GM21526 (cell line): ENCODE data around the gene TXN.

Experiments used
- ATAC-seq: cut with Tn5 transposase; IDR thresholded peaks from one replicate; pipeline ENCODE4 v1.9.1; 2021; ENCODE audit warnings: moderate library complexity; ENCODE audit not compliant: unreplicated experiment, low FRiP score

TXN gene

GRCh38 chr9:110256380-110257096 is at the start of gene TXN:
Gene TXN, minus strand, starts transcription at chr9:110256507. Its CDS starts 72 bp downstream, at chr9:110256435.
- ATAC-seq: peak; percentile 69

- no peak for ATAC-seq
Observed at GRCh38 chr9:110303133-110303532, 46.8 kb upstream of the TXN start.

GRCh38 chr9:110298043-110298605 is 41.8 kb upstream of the TXN start:
- no peak for ATAC-seq

DNA sequence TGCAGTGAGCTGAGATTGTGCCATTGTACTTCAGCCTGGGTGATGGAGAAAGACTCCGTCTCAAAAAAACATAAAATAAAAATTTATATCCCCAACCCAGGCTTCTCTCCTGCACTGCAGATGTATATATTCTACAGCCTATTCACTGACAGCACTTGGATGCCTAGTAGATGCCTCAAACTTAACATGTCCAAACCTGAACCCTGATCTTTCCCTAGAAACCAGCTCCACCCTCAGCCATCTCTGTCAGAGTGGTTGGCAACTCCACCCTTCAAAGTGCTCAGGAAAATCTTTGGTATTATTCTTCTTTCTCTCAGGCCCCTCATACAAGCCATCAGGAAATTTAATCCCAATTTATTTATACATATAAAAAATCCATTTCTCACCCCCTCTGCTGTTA is 36.9 kb upstream of the TXN start:
- ATAC-seq: no peak

DNA sequence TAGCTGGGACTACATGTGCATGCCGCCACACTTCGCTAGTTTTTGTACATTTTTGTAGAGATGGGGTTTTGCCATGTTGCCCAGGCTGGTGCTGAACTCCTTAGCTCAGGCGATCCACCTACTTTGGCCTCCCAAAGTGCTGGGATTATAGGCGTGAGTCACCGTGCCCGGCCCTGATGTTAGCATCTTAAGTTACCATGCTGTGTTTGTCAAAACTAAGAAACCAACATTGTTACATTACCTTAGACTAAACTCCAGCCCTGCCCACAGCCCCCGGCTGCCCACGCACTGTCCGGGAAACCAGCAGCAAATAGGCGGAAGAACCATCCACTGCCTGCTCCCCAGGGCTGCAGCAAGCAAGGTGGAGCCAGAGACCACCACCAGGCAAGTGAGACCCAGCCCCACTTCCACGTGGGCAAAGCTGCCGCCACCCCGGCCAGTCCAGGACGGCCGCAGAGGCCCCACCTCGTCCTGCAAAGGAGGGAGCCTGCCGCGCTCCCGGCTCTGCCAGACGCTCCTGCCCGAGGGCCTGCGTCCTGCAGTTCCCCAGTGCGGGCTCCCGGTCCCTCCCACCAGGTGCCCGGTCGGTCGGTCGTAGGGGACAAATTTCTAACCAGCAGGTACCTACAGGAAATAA is 35.7 kb upstream of the TXN start:
- no peak for ATAC-seq

GRCh38 chr9:110290001-110290400 is 33.7 kb upstream of the TXN start:
- no peak for ATAC-seq

- ATAC-seq: no peak
Observed at GRCh38 chr9:110288503-110288902, 32.2 kb upstream of the TXN start.

DNA sequence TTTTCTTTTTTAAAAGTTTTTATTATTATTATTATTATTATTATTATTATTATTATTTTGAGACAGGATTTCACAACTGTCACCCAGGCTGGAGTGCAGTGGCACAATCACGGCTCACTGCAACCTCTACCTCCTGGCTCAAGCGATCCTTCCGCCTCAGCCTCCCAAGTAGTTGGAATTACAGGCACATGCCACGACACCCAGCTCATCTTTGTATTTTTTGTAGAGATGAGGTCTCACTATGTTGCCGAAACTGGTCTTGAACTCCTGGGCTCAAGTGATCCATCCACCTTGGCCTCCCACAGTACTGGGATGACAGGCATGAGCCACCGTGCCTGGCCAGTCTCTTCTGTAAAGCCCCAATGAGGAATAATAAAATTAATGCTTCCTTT is 31.0 kb upstream of the TXN start:
- no peak for ATAC-seq

DNA sequence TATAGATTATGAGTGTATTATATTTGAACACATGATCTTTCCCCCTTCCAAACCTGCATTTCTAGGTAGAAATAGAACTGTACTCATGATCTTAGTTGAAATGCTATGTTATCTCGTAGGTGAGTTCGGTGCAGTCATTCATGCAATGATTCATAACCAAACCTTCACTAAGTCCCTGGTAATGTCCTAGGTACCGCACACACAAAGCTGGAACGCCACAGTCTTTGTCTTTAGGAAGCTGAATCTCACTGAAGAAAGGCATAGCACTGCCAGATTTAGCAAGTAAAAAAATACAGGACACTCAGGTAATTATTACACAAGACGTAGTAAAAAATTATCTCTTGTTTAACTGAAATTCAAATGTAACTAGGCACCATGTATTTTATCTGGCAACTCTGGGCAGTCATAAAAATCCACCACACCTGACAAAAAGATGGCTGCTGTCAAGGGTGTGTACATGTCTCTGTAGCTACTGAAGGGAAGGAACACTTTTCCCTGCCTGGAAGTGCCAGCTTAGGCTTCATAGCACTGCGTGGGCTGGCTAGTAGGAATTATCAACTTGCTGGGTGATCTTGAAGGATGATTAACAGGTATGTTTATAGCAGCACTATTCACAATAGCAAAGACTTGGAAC is 28.0 kb upstream of the TXN start:
- ATAC-seq: no peak

DNA sequence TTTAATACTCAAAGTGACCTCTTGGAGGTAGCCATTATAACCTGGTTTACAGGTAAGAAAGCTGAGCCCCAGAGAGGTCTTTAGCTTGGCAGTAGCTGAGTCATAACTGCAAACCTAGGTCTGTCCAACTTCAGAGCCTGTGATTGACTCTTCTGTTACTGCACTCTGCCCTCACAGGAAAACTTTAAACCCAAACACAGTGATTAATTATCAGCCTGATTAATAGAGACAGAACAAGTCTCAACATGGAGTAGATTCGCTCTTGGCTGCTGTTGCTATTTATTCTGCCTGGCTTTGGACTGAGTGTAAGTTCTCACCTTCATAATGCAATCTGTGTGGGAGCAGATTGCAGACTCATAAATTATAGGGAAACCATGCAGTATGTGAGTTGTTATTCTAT is 27.4 kb upstream of the TXN start:
- no peak for ATAC-seq

DNA sequence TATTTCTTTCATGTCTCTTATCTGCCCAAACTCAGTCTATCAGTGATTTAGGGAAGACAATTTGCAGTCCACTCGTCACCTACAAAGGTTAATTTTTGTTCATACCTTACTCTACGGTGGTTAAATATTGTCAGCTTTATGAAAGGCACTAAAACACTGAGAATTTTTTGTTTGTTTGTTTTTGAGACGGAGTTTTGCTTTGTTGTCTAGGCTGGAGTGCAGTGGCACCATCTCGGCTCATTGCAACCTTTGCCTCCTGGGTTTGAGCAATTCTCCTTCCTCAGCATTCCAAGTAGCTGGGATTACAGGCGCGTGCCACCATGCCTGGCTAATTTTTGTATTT is 26.4 kb upstream of the TXN start:
- no peak for ATAC-seq

GRCh38 chr9:110282018-110282738 is 25.9 kb upstream of the TXN start:
- ATAC-seq: no peak

- ATAC-seq: no peak
Observed at GRCh38 chr9:110278080-110278707, 21.9 kb upstream of the TXN start.

DNA sequence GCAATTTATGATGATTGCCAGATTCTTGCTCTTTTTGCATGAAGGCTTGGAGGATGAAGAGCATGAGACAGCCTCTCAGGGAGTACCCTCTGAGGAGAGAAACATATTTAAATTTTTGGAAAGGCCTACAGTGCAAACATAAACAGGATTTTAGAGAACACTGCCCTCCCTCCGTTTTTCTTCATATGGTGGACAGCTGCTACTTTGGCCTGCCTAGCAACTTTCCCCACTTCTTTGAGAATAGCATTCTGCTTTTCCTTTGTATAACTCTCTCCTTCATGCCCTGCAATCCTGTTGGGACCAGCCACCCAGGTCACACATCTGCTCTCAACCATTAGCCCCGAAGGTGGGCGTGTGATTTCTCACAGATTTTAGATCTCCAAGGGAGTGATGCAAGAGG is 20.5 kb upstream of the TXN start:
- ATAC-seq: no peak

DNA sequence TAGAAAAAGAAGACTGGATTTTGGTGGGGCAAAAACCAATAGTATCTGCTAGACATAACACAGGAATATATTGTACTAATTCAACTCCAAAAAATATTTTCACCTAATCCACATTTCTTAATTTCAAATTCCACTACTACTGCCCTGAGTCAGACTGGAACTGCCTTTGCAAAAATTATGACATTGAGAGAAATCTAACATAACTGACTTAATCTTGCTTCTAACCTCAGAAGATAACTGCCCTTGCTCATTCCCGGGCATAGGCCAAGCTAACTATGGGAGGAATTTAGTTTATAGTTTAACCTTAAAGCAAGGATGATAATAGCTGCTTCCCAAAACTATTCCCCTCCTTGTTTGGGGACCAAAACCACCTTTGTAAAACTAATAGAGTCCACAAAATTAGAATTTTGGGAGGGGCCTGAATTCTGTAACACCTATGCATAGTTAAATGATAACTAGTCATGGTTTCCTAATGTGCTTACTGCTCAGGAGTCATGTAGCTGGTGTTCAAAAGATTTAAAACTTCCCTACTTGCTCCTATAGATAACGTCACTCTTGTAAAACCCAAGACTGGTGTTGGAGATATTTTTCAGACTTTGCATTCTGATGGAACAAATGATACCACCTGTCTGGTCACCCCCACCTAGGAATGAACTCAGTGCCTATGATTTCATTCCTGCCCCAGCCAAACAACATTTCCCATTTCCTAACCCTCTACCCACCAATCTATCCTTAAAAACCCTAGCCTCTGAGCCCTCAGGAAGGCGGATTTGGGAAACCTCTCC is 14.1 kb upstream of the TXN start:
- ATAC-seq: no peak

GRCh38 chr9:110266795-110267194 is 10.5 kb upstream of the TXN start:
- ATAC-seq: no peak

DNA sequence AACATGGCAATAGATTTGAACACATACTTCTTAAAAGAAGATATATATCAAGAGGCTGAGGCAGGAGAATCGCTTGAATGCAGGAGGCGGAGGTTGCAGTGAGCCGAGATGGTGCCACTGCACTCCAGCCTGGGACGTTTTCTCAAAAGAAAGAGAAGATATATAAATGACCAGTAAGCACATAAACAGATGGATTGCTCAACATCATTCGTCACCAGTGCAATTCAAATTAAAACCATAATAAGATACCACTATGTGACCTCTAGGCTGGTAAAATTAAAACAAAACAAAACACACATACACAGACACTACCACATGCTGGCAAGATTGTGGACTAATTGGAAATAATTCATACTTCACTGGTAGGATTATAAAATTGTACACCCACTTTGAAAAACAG is 5.3 kb upstream of the TXN start:
- no peak for ATAC-seq

- no peak for ATAC-seq
Observed at GRCh38 chr9:110260911-110261310, 4.6 kb upstream of the TXN start.

GRCh38 chr9:110259566-110259965 is 3.3 kb upstream of the TXN start:
- ATAC-seq: no peak

DNA sequence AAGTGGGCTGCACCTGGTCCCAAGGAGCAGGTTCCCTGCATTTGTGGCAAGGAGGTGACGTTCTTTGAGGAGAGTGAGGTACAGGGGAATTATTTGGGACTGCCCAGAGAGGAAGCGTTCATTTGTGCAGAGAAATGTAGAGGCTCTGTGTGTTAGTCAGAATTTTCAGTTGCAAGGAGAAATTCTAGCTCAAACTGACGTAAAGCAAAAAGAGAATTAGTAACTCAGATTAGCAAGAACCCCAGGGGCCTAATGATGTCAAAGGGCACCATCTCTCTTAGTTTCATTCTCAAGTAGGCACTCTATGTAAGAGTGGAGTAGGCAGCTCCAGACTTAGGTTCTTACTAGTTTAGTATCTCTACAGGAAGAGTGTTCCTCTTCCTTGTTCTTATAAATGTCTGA is 2.4 kb upstream of the TXN start:
- no peak for ATAC-seq
